HepG2 (cell line): ENCODE data around the gene TMEM107. TPM values are rescaled to one million over a fixed set of nuclear protein-coding genes. Genes with fewer than 3 reads are reported as not detected.

Source experiments
- AKAP8 ChIP-seq: sonication (generic); formaldehyde crosslinking; IDR thresholded peaks from 2 replicates; pipeline ENCODE4 v1.5.1; 2020; ENCODE audit warnings: mild to moderate bottlenecking, missing genetic modification reagents
- CCAR2 ChIP-seq: fragments of 200-400 bp; formaldehyde crosslinking; optimal IDR thresholded peaks from 2 replicates; pipeline ENCODE3; 2018; ENCODE audit warnings: low read depth, mild to moderate bottlenecking, low read length, moderate library complexity
- GTF3A ChIP-seq: sonication (generic); formaldehyde crosslinking; conservative IDR thresholded peaks from 2 replicates; pipeline ENCODE4 v1.4.0; 2020; ENCODE audit warnings: mild to moderate bottlenecking, missing genetic modification reagents
- ISL2 ChIP-seq: sonication (generic); formaldehyde crosslinking; IDR thresholded peaks from 2 replicates; pipeline ENCODE4 v1.5.0; 2020; ENCODE audit warnings: missing genetic modification reagents
- JUNB ChIP-seq: sonication (generic); formaldehyde crosslinking; IDR thresholded peaks from 2 replicates; pipeline ENCODE4 v1.8.0; 2022; ENCODE audit warnings: missing genetic modification reagents, mild to moderate bottlenecking, borderline replicate concordance
- KDM5A ChIP-seq: fragments of 200-600 bp; sonication (generic); IDR thresholded peaks from 2 replicates; pipeline ENCODE4 v1.7.0; 2018; ENCODE audit warnings: antibody characterized with exemption, mild to moderate bottlenecking, low read length, borderline replicate concordance
- LCORL ChIP-seq, 2 experiments: fragments of 450-650 bp in 1 of 2; sonication (generic) in 1 of 2; formaldehyde crosslinking in 1 of 2; IDR thresholded peaks; 2 replicates each; pipeline versions ENCODE4 v1.5.0 to v1.6.1; 2017 to 2020; ENCODE audit warnings: antibody characterized with exemption in 1 of 2, missing genetic modification reagents in 1 of 2
- MTF1 ChIP-seq: sonication (generic); formaldehyde crosslinking; IDR thresholded peaks from 2 replicates; pipeline ENCODE4 v1.5.0; 2020; ENCODE audit warnings: missing genetic modification reagents
- PHF20 ChIP-seq: sonication (generic); formaldehyde crosslinking; IDR thresholded peaks from 2 replicates; pipeline ENCODE4 v1.5.0; 2020; ENCODE audit warnings: mild to moderate bottlenecking, missing genetic modification reagents
- SAP130 ChIP-seq: IDR thresholded peaks from 2 replicates; pipeline ENCODE4 v1.6.1; 2016; ENCODE audit warnings: low read depth
- SIN3A ChIP-seq: IDR thresholded peaks from 2 replicates; pipeline ENCODE4 v1.6.1; 2011; ENCODE audit warnings: low read depth, mild to moderate bottlenecking, control low read depth, low read length, borderline replicate concordance
- YEATS4 ChIP-seq: sonication (generic); formaldehyde crosslinking; IDR thresholded peaks from 2 replicates; pipeline ENCODE4 v1.4.0; 2020; ENCODE audit warnings: missing genetic modification reagents, borderline replicate concordance
- ZFAT ChIP-seq: sonication (generic); formaldehyde crosslinking; conservative IDR thresholded peaks from 2 replicates; pipeline ENCODE4 v1.8.1; 2023; ENCODE audit warnings: missing genetic modification reagents, inconsistent platforms
- ZNF12 ChIP-seq: sonication (generic); formaldehyde crosslinking; IDR thresholded peaks from 2 replicates; pipeline ENCODE4 v1.5.0; 2020; ENCODE audit warnings: missing genetic modification reagents
- ZNF263 ChIP-seq: sonication (generic); formaldehyde crosslinking; IDR thresholded peaks from 2 replicates; pipeline ENCODE4 v1.4.0; 2020; ENCODE audit warnings: missing genetic modification reagents
- ZNF883 ChIP-seq: sonication (generic); formaldehyde crosslinking; IDR thresholded peaks from 2 replicates; pipeline ENCODE4 v1.5.1; 2020; ENCODE audit warnings: mild to moderate bottlenecking, missing genetic modification reagents; ENCODE audit errors: not compliant biosample characterization
- ZSCAN25 ChIP-seq: sonication (generic); formaldehyde crosslinking; IDR thresholded peaks from 2 replicates; pipeline ENCODE4 v1.8.0; 2022; ENCODE audit warnings: mild to moderate bottlenecking, missing genetic modification reagents
- polyA plus RNA-seq, 8 experiments: library from polyadenylated mRNA; depleted of rRNA in 3 of 8; stranded (reverse) in 7 of 8; unstranded in 1 of 8; fragments of >200 nt; fragmentation: Illumina TruSeq in 4 of 8; extraction: Trizol in 4 of 8; gene quantifications; 2 replicates each; pipeline versions ENCODE4 v1.2.1 to v1.2.3, GENCODE V29; 2011 to 2016; ENCODE audit warnings: low read depth in 4 of 8, missing spikeins in 1 of 8, mixed read lengths in 1 of 8; ENCODE audit not compliant: insufficient read depth in 1 of 8
- total RNA-seq, 5 experiments: library from RNA; depleted of rRNA; stranded (reverse); fragments of >200 nt; fragmentation: Illumina TruSeq; extraction: Trizol; gene quantifications; 2 replicates each; pipeline ENCODE4 v1.2.3, GENCODE V29; 2016; ENCODE audit warnings: low read depth in 1 of 5
- TF ChIP-seq, protein P1 (sequence below): sonication (generic); formaldehyde crosslinking; IDR thresholded peaks from 2 replicates; pipeline ENCODE4 v1.8.1; 2023; ENCODE audit warnings: mild to moderate bottlenecking, inconsistent platforms, moderate library complexity, missing genetic modification reagents, borderline replicate concordance
- TF ChIP-seq, protein P2 (sequence below): sonication (generic); formaldehyde crosslinking; IDR thresholded peaks from 2 replicates; pipeline ENCODE4 v1.4.0; 2020; ENCODE audit warnings: missing genetic modification reagents
- TF ChIP-seq, protein P3 (sequence below): sonication (generic); formaldehyde crosslinking; IDR thresholded peaks from 2 replicates; pipeline ENCODE4 v1.5.0; 2020; ENCODE audit warnings: missing genetic modification reagents
- TF ChIP-seq, protein P4 (sequence below): IDR thresholded peaks from 2 replicates; pipeline ENCODE4 v1.6.1; 2018; ENCODE audit warnings: missing genetic modification reagents
- TF ChIP-seq, protein P5 (sequence below): sonication (generic); formaldehyde crosslinking; IDR thresholded peaks from 2 replicates; pipeline ENCODE4 v1.8.1; 2023; ENCODE audit warnings: mild to moderate bottlenecking, missing genetic modification reagents

TMEM107 gene
- total and polyA plus RNA-seq, 2 of the 13 experiments (the other 11 are each of a cell fraction or from before 2014, with no cell fraction given): 7.2 to 15.3 TPM

DNA sequence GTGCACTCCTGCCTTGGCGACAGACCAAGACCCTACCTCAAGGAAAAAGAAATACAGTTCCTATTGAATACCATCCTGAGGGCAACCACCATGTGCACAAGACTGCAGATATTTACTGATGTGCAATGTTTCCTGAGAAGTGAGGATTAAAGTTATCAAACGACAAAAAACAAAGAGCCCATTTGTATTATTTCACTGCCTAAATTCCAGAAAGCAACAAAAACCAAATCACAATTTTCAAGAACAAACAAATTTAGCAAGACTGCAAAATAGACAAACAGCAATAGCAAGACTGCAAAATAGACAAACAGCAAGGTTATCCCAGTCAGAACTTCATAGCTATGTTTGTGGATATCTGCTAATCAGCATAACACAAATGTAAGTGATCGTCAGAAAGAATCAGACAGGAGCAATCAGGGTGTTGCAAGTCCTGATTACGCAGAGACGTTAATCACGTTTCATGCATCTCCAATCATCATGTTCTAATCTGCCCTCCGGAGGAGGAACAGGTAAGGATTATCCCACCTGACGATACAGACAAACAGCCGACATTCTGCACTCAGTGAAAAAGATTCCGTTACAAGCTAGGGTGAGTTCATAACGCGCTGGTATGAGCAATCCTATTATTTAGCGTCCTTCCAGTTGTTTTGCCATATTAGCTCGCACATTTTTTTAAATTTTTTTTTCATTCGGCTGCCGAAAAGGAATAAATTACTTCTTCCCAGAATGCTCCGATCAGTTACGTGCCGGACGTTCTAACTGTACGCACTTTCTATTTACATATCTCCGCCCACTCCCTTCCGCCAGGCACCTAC lies 2.9 kb downstream of the TMEM107 start (continued):
- TF ChIP-seq, protein P1, sequence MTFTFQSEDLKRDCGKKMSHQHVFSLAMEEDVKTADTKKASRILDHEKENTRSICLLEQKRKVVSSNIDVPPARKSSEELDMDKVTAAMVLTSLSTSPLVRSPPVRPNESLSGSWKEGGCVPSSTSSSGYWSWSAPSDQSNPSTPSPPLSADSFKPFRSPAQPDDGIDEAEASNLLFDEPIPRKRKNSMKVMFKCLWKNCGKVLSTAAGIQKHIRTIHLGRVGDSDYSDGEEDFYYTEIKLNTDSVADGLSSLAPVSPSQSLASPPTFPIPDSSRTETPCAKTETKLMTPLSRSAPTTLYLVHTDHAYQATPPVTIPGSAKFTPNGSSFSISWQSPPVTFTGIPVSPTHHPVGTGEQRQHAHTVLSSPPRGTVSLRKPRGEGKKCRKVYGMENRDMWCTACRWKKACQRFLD (CRISPR knock-in tag): no peak; the same call in 1 of the 2 replicates
- TF ChIP-seq ZFAT (0 out of 2 replicates have a peak, but pooled peaks have one; percentile 81), PHF20 (no peak; the same call in 1 of the 2 replicates), GTF3A (CRISPR knock-in tag) (no peak), JUNB (CRISPR knock-in tag) (peak; percentile 90), YEATS4 (CRISPR knock-in tag) (peak; percentile 89), CCAR2 (no peak), AKAP8 (CRISPR knock-in tag) (no peak), ZNF12 (CRISPR knock-in tag) (peak; percentile 80; the same call in 1 of the 2 replicates), LCORL (IDR thresholded peaks at IDR 0.05) (peak; percentile 72; the same call in 1 of the 2 replicates), LCORL (CRISPR knock-in tag; IDR thresholded peaks at IDR 0.05) (no peak; the same call in 1 of the 2 replicates), SAP130 (CRISPR knock-in tag) (peak; percentile 92), ZNF263 (peak; percentile 42; the same call in 1 of the 2 replicates), ZSCAN25 (CRISPR knock-in tag) (no peak; the same call in 1 of the 2 replicates), MTF1 (CRISPR knock-in tag) (peak; percentile 90; the same call in 1 of the 2 replicates), ISL2 (CRISPR knock-in tag) (no peak; the same call in none of the 2 replicates), SIN3A (peak; percentile 97), ZNF883 (CRISPR knock-in tag) (no peak), KDM5A (no peak)
- TF ChIP-seq, protein P2, sequence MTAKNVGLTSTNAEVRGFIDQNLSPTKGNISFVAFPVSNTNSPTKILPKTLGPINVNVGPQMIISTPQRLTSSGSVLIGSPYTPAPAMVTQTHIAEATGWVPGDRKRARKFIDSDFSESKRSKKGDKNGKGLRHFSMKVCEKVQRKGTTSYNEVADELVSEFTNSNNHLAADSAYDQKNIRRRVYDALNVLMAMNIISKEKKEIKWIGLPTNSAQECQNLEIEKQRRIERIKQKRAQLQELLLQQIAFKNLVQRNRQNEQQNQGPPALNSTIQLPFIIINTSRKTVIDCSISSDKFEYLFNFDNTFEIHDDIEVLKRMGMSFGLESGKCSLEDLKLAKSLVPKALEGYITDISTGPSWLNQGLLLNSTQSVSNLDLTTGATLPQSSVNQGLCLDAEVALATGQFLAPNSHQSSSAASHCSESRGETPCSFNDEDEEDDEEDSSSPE: peak; percentile 78
- TF ChIP-seq, protein P3, sequence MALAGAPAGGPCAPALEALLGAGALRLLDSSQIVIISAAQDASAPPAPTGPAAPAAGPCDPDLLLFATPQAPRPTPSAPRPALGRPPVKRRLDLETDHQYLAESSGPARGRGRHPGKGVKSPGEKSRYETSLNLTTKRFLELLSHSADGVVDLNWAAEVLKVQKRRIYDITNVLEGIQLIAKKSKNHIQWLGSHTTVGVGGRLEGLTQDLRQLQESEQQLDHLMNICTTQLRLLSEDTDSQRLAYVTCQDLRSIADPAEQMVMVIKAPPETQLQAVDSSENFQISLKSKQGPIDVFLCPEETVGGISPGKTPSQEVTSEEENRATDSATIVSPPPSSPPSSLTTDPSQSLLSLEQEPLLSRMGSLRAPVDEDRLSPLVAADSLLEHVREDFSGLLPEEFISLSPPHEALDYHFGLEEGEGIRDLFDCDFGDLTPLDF (CRISPR knock-in tag): peak; percentile 69
- TF ChIP-seq, protein P4, sequence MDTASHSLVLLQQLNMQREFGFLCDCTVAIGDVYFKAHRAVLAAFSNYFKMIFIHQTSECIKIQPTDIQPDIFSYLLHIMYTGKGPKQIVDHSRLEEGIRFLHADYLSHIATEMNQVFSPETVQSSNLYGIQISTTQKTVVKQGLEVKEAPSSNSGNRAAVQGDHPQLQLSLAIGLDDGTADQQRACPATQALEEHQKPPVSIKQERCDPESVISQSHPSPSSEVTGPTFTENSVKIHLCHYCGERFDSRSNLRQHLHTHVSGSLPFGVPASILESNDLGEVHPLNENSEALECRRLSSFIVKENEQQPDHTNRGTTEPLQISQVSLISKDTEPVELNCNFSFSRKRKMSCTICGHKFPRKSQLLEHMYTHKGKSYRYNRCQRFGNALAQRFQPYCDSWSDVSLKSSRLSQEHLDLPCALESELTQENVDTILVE (CRISPR knock-in tag): peak; percentile 98
- TF ChIP-seq, protein P5, sequence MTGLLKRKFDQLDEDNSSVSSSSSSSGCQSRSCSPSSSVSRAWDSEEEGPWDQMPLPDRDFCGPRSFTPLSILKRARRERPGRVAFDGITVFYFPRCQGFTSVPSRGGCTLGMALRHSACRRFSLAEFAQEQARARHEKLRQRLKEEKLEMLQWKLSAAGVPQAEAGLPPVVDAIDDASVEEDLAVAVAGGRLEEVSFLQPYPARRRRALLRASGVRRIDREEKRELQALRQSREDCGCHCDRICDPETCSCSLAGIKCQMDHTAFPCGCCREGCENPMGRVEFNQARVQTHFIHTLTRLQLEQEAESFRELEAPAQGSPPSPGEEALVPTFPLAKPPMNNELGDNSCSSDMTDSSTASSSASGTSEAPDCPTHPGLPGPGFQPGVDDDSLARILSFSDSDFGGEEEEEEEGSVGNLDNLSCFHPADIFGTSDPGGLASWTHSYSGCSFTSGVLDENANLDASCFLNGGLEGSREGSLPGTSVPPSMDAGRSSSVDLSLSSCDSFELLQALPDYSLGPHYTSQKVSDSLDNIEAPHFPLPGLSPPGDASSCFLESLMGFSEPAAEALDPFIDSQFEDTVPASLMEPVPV: peak; percentile 82; the same call in 1 of the 2 replicates
